Stimulated activated naive CD4-positive, alpha-beta T cell treated with Interleukin-2 at 50 U/mL for 16 hours (primary cell): ENCODE data around the gene DYNC2LI1.

Source experiments
- DNase-seq: peaks from one replicate; lab custom pipeline; 2025; lab: John Stamatoyannopoulos, UW

DYNC2LI1 gene

DNA sequence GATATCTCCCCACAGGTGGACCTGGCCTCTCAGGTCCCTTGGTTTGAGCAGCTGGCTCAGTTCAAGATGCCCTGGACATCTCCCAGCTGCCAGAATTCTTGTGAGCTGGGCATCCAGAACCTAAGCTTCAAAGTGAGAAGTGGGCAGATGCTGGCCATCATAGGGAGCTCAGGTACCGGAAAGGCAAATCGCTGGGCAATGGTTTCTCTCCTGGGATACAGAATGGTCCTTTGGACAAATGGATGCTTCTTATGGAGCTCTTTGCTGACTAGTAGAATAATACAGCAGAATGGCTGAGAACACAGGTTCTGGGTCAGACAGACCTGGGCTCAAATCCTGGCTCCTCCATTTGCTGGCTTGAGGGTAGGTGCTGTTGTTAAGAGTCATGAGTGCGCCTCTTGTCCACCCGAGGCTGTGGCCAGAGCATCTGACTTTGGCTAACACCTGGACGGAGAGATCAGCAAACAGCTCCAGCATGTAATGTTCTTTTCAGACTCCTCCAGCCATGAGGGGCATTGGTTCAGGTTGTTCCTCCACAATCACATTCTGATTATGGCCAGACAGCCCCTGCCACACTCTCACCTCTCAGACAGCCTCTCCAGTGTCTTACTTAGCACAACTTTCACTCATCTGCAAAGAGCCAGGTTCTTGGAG is 72.4 kb downstream of the DYNC2LI1 start:
- DNase-seq, result no peak

DNA sequence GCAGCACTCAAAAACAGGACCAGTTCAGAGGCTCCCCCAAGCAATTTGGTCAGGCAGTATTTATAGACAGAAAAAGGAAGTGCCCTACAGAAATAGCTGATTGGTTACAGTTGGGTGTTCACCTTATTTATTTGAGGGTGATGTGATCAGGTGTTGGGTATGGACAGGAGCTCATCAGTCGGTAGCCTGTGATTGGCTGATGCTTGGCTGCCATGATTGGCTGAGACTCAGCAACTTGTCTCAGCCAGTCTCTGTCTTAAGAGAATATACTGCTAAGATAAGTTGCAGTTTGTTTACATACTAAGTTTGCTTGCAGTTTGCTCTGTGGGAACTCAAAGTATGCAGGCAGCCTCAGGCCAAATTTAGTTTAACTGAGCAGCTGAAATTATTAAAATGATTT is 74.4 kb downstream of the DYNC2LI1 start:
- DNase-seq, result no peak

GRCh38 chr2:43851011-43851980 is 77.5 kb downstream of the DYNC2LI1 start:
- DNase-seq, result no peak

DNA sequence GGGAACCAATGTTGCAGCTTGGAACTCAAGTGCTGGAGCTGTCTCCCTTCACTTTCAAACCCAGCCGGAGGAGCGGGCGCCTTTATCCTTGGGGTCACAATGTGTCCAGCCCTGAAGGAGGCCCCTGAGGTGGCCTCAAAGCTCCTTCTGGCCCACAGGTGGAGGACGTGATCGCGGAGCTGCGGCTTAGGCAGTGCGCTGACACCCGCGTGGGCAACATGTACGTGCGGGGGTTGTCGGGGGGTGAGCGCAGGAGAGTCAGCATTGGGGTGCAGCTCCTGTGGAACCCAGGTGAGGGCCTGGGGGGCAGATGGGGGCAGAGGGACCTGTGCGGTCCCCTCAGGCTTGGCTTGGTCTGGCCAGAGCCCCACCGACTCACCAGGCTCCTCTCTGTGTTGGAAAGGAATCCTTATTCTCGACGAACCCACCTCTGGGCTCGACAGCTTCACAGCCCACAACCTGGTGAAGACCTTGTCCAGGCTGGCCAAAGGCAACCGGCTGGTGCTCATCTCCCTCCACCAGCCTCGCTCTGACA is 78.4 kb downstream of the DYNC2LI1 start:
- no peak for DNase-seq

DNA sequence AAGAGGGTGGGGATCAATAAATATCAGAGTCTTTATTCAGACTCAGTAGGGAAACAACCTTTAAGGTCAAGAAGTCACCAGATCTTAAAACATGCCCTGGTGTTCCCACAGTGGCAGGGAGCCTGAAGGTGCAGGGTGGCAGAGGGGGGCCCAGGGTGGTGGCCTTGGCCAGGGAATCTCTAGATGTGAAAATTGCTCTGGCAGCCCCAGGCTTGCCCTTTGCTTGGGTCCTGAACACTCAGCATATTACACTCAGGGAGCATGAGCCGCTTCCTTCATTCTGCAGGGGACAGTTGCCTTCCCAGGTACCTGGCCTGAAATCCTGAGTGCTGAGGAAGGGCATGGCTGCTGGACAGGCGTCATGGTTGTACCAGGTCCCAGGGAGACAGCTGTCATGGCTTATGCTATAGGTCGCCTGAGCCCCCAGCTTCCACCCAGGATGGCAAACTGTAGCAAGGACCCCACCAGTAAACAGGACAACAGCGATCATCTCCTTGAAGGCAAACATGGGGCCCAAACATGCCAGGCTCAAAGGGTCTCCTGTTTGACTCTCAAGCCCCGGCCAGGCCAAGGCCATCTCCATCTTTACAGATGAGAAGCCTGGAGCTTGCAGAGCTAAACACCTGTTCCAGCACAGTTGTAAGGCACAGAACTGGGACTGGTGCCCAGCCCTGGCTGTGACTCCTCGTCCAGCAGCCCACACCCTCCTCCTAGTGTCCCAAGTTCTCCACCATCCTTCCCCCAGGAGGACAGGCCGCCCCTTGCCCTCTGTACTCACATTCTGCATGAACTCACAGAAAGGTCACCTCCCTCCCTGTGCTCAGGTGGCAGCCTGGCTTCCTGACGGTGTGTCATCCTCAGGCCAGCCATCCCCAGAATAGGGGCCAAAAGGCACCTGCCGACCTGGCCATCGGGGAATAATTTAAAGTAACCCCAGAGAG is 79.6 kb downstream of the DYNC2LI1 start:
- no peak for DNase-seq

GRCh38 chr2:43854671-43855070 is 80.8 kb downstream of the DYNC2LI1 start:
- no peak for DNase-seq

GRCh38 chr2:43855292-43855691 is 81.5 kb downstream of the DYNC2LI1 start:
- no peak for DNase-seq
